ENCODE results near the gene OR2T6.

- TF ChIP-seq CTCF (IDR thresholded peaks at IDR 0.05) (no peak), EP300 (IDR thresholded peaks at IDR 0.05) (no peak), POLR2AphosphoS5 (IDR thresholded peaks at IDR 0.05) (no peak)
Measured at GRCh38 chr1:248376916-248377315, 1.4 kb downstream of the OR2T6 start.
